DOHH2 (cell line): ENCODE measurements around the gene CLK3.

Source experiments
- H3F3A ChIP-seq: fragments of 200-600 bp; sonication (generic), shearing (Covaris generic); 2 replicates; pipeline ENCODE4 v1.6.0; 2016; ENCODE audit warnings: antibody characterized with exemption, mild to moderate bottlenecking; ENCODE audit not compliant: control insufficient read depth, insufficient read depth
- H3K27ac ChIP-seq: fragments of 200-600 bp; sonication (generic); 2 replicates; pipeline ENCODE4 v1.5.1; 2014; ENCODE audit warnings: low read depth, mild to moderate bottlenecking, low read length, moderate library complexity
- H3K27me3 ChIP-seq: fragments of 200-600 bp; sonication (generic); 2 replicates; pipeline ENCODE4 v1.6.1; 2014; ENCODE audit warnings: mild to moderate bottlenecking, low read length, mixed read lengths; ENCODE audit not compliant: control insufficient read depth
- H3K36me3 ChIP-seq: fragments of 200-600 bp; sonication (generic); 2 replicates; pipeline ENCODE4 v1.6.1; 2014; ENCODE audit warnings: mild to moderate bottlenecking, low read length, moderate library complexity, mixed read lengths; ENCODE audit not compliant: control insufficient read depth
- H3K4me1 ChIP-seq: fragments of 200-600 bp; sonication (generic); 2 replicates; pipeline ENCODE4 v1.6.1; 2014; ENCODE audit warnings: mild to moderate bottlenecking, low read length, mixed read lengths; ENCODE audit not compliant: control insufficient read depth
- H3K4me2 ChIP-seq: fragments of 200-600 bp; sonication (generic); 2 replicates; pipeline ENCODE4 v1.6.0; 2014; ENCODE audit warnings: mild to moderate bottlenecking, low read length, moderate library complexity
- H3K4me3 ChIP-seq: fragments of 200-600 bp; sonication (generic); 2 replicates; pipeline ENCODE4 v1.5.1; 2014; ENCODE audit warnings: mild to moderate bottlenecking, low read length, mixed read lengths
- H3K79me2 ChIP-seq: fragments of 200-600 bp; sonication (generic); 2 replicates; pipeline ENCODE4 v1.6.1; 2014; ENCODE audit warnings: mild to moderate bottlenecking, low read length, mixed read lengths; ENCODE audit not compliant: control insufficient read depth
- H3K9me2 ChIP-seq: fragments of 200-600 bp; sonication (generic); replicated peaks from 2 replicates; pipeline ENCODE4 v1.6.1; 2014; ENCODE audit warnings: mild to moderate bottlenecking, low read length, mixed read lengths; ENCODE audit not compliant: control insufficient read depth
- H3K9me3 ChIP-seq: fragments of 200-600 bp; sonication (generic); 2 replicates; pipeline ENCODE4 v1.6.1; 2014; ENCODE audit warnings: antibody characterized with exemption, low read length, mixed read lengths; ENCODE audit not compliant: control insufficient read depth, insufficient read depth
- H4K20me1 ChIP-seq: fragments of 200-600 bp; sonication (generic); 2 replicates; pipeline ENCODE4 v1.6.0; 2014; ENCODE audit warnings: low read depth, mild to moderate bottlenecking, antibody characterized with exemption, low read length, moderate library complexity; ENCODE audit not compliant: control insufficient read depth, insufficient read depth
- EZH2phosphoT487 ChIP-seq: fragments of 200-600 bp; sonication (generic); IDR thresholded peaks from 2 replicates; pipeline ENCODE4 v1.6.1; 2017; ENCODE audit warnings: borderline replicate concordance, mild to moderate bottlenecking, antibody characterized with exemption, low read length, moderate library complexity, mixed read lengths
- TF ChIP-seq, protein P1 (sequence below): fragments of 200-600 bp; sonication (generic); IDR thresholded peaks from one replicate; pipeline ENCODE4 v1.5.1; 2014; ENCODE audit warnings: antibody characterized with exemption, mild to moderate bottlenecking, low read depth, low read length; ENCODE audit not compliant: poor library complexity, severe bottlenecking

The CLK3 gene

DNA sequence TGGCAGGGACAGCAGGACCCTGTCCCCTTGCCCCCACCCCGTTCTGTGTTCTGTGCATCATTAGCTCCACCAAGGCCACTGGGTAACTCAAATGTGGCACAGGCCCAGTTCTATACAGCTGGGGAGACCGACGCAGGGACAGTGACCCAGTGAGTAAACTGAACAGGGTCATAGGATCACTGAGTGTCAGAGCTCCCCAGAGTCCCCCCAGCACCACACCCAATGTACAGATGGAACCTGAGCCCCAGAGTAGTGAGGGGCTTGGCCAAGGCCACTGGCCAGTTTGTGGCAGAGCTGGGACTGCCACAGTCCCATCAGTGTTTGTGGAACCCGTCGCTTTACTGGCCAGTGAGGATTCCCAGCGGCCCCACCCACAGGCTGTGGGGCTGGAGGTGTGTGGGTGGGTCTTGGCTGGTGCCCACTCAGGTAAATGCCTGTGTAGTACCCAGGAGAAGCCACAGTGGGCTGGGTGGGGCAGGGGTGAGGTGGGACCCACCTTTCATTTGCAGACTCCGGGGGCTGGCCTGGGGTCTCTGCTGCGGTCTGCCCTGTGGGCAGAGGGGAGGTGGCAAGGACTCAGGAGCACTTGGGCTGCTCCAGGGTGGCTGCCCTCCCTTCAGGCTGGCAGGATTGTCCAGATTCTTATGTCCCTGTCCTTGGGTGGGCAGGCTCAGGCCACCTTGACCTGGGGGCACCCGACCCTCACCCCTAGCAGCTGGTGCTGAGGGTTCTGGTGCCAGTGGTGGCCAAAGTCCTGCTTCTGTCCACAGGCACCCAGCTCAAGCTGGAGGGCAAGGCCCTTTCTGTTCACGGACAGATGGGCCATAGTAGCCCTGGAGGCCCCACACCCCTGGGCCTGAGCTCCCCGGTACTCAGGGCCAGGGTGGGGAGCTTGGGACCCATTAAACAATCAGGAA, 11.6 kb upstream of the CLK3 start:
- H3K9me2 ChIP-seq: no peaks in the 10 kb centered on the region
- no peaks in the 10 kb centered on the region for H3K79me2 ChIP-seq
- H3K36me3 ChIP-seq: no peaks in the 10 kb centered on the region
- no peak overlapping the region for H3K4me3 ChIP-seq
- H3K27me3 ChIP-seq: peaks cover 2% of the 10 kb centered on the region; the same call in 1 of the 2 replicates
- H3K4me2 ChIP-seq: no peak overlapping the region
- TF ChIP-seq, protein P1, sequence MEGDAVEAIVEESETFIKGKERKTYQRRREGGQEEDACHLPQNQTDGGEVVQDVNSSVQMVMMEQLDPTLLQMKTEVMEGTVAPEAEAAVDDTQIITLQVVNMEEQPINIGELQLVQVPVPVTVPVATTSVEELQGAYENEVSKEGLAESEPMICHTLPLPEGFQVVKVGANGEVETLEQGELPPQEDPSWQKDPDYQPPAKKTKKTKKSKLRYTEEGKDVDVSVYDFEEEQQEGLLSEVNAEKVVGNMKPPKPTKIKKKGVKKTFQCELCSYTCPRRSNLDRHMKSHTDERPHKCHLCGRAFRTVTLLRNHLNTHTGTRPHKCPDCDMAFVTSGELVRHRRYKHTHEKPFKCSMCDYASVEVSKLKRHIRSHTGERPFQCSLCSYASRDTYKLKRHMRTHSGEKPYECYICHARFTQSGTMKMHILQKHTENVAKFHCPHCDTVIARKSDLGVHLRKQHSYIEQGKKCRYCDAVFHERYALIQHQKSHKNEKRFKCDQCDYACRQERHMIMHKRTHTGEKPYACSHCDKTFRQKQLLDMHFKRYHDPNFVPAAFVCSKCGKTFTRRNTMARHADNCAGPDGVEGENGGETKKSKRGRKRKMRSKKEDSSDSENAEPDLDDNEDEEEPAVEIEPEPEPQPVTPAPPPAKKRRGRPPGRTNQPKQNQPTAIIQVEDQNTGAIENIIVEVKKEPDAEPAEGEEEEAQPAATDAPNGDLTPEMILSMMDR: no peak
- TF ChIP-seq EZH2phosphoT487: no peak
- no peaks in the 10 kb centered on the region for H4K20me1 ChIP-seq
- no peaks in the 10 kb centered on the region for H3K9me3 ChIP-seq
- H3K27ac ChIP-seq: no peak overlapping the region
- no peaks in the 10 kb centered on the region; the same call in 1 of the 2 replicates for H3K4me1 ChIP-seq
- no peaks in the 10 kb centered on the region for H3F3A ChIP-seq

DNA sequence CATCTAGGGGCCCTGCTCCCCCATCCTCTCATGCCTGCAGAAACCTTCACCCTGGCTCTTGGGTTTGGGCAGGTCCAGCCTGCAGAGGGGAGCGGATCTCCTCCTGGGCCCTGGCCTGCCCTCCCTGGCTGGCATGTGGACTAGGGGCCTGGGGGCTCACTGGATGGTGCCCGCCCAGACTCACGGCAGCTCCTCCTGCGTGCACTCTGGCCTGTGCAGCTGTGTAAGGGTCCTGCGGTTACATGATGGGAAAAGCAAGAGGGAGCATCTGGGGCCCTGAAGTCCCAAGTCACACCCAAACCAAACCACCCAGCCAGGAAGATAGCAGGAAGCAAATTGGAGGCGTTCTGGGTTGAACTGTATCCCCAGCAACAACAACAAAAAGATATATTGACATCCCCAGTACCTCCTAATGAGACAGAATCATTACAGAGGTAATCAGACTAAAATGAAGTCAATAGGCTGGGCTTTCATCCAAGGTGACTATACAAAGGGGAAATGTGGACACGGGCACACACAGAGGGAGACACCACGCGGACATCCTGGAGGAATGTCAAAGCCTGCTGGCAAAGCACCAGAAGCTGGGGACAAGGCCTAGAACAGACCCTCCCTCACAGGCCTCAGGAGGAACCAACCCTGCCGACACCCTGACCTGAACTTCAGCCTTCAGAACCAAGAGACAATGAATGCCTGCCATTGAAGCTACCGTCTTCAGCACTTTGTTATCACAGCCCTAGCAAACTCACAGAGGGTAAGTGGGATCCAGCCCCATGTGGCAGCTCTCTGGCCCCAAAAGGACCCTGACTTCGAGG, 10.4 kb upstream of the CLK3 start:
- no peaks in the 10 kb centered on the region for H3K79me2 ChIP-seq
- H3K4me3 ChIP-seq: no peak overlapping the region
- no peaks in the 10 kb centered on the region for H4K20me1 ChIP-seq
- H3K9me3 ChIP-seq: no peaks in the 10 kb centered on the region
- TF ChIP-seq EZH2phosphoT487: no peak
- TF ChIP-seq, protein P1: no peak
- no peak overlapping the region for H3K27ac ChIP-seq
- no peaks in the 10 kb centered on the region for H3K4me1 ChIP-seq
- H3K36me3 ChIP-seq: no peaks in the 10 kb centered on the region
- H3F3A ChIP-seq: no peaks in the 10 kb centered on the region
- H3K27me3 ChIP-seq: peaks cover 2% of the 10 kb centered on the region; the same call in 1 of the 2 replicates
- H3K9me2 ChIP-seq: no peaks in the 10 kb centered on the region
- no peak overlapping the region for H3K4me2 ChIP-seq

DNA sequence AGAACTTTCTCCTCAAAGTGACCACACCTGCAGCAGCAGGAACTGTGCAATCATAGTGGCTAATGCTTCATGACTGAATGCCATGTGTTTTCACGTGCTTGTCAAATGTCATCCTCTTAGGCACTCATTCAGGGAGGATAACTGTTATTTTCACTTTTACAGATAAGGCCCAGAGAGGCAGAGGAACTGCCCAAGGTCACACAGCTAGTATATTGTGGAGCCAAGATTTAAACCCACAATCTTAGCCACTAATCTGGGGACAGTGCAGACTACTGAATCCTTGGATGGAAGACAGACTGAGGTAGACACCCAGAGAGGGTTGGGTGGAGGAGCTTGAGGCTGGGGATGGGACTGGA, 9.9 kb upstream of the CLK3 start:
- H3K9me2 ChIP-seq: no peaks in the 10 kb centered on the region
- no peaks in the 10 kb centered on the region for H3K4me1 ChIP-seq
- peaks cover 2% of the 10 kb centered on the region; the same call in 1 of the 2 replicates for H3K27me3 ChIP-seq
- no peak overlapping the region for H3K4me3 ChIP-seq
- H3K27ac ChIP-seq: no peak overlapping the region
- no peak overlapping the region for H3K4me2 ChIP-seq
- no peaks in the 10 kb centered on the region for H3F3A ChIP-seq
- no peaks in the 10 kb centered on the region for H3K79me2 ChIP-seq
- TF ChIP-seq, protein P1: no peak
- TF ChIP-seq EZH2phosphoT487: no peak
- H4K20me1 ChIP-seq: no peaks in the 10 kb centered on the region
- no peaks in the 10 kb centered on the region for H3K9me3 ChIP-seq
- no peaks in the 10 kb centered on the region for H3K36me3 ChIP-seq
